Suprapubic skin (tissue), 4 donors: ENCODE results near the gene BTN2A1. TPM values are rescaled to one million over a fixed set of nuclear protein-coding genes. Genes with fewer than 3 reads are reported as not detected.
A peak's percentile ranks its signal among the peaks of the same experiment; 100 is the strongest.

Experiments used
- DNase-seq, 2 donors: peaks; one replicate each; pipeline ENCODE4 v3.0.0-alpha.2; 2019; ENCODE audit warnings: low spot score in 2 of 2
- H3K27ac ChIP-seq: fragments of 200-600 bp; sonication (generic); one replicate; pipeline ENCODE4 v1.5.1; 2019
- H3K27me3 ChIP-seq: fragments of 200-600 bp; sonication (generic); one replicate; pipeline ENCODE4 v1.5.1; 2019
- H3K36me3 ChIP-seq: fragments of 200-600 bp; sonication (generic); one replicate; pipeline ENCODE4 v1.5.1; 2019
- H3K4me1 ChIP-seq: fragments of 200-600 bp; sonication (generic); one replicate; pipeline ENCODE4 v1.5.1; 2019
- H3K4me3 ChIP-seq: fragments of 200-600 bp; sonication (generic); one replicate; pipeline ENCODE4 v1.5.1; 2019; ENCODE audit warnings: mild to moderate bottlenecking
- H3K9me3 ChIP-seq: fragments of 200-600 bp; sonication (generic); one replicate; pipeline ENCODE4 v1.5.1; 2019
- CTCF ChIP-seq, 2 donors: fragments of 200-600 bp in 1 of 2; fragments of 450-650 bp in 1 of 2; sonication (generic) in 1 of 2; IDR thresholded peaks; one replicate each; pipeline ENCODE4 v1.5.1; 2016 to 2019; ENCODE audit warnings: antibody characterized with exemption in 2 of 2, mild to moderate bottlenecking in 1 of 2, moderate library complexity in 1 of 2
- EP300 ChIP-seq: sonication (generic); formaldehyde crosslinking; IDR thresholded peaks from one replicate; pipeline ENCODE4 v1.6.1; 2017; ENCODE audit warnings: antibody characterized with exemption
- POLR2A ChIP-seq, 2 donors: fragments of 450-650 bp; IDR thresholded peaks; one replicate each; pipeline ENCODE4 v1.6.1; 2017; ENCODE audit warnings: antibody characterized with exemption in 2 of 2, mild to moderate bottlenecking in 2 of 2, moderate library complexity in 2 of 2
- POLR2AphosphoS5 ChIP-seq, 3 donors: sonication (generic); formaldehyde crosslinking; IDR thresholded peaks; one replicate each; pipeline ENCODE4 v1.6.1; 2017; ENCODE audit warnings: antibody characterized with exemption in 3 of 3
- WGBS: methylation state at CpG from one replicate; pipeline ENCODE4 v1.1.5; 2018; 5-methylcytosine and 5-hydroxymethylcytosine counted together
- total RNA-seq, 4 donors: library from RNA; depleted of rRNA; stranded (reverse); fragments of >200 nt; gene quantifications; one replicate each; pipeline ENCODE4 v1.1.0, GENCODE V29; 2016

BTN2A1 gene
- total RNA-seq, 4 donors from 2014 or later: 9.1 to 31.9 (median 12.9) TPM

- H3K27me3 ChIP-seq: no peaks in the 10 kb centered on the region
- 63% methylated on average over 1 of the region's 1 CpG for WGBS
- no peaks in the 10 kb centered on the region for H3K36me3 ChIP-seq
- no peak for TF ChIP-seq POLR2AphosphoS5 (IDR thresholded peaks at IDR 0.05)
- TF ChIP-seq POLR2A (IDR thresholded peaks at IDR 0.05): no peak
- TF ChIP-seq CTCF (IDR thresholded peaks at IDR 0.05): no peak
- H3K4me3 ChIP-seq: no peak overlapping the region
- DNase-seq: no peak
- no peaks in the 10 kb centered on the region for H3K9me3 ChIP-seq
- H3K27ac ChIP-seq: no peak overlapping the region
- peaks cover 29% of the 10 kb centered on the region for H3K4me1 ChIP-seq
These were observed 20.2 kb upstream of the BTN2A1 start for GRCh38 chr6:26437550-26437949.

- WGBS: 73% methylated on average over 1 of the region's 1 CpG
These were observed 19.8 kb upstream of the BTN2A1 start for GRCh38 chr6:26438000-26438399.

GRCh38 chr6:26439151-26440125 lies 18.3 kb upstream of the BTN2A1 start:
- no peaks in the 10 kb centered on the region for H3K27me3 ChIP-seq
- 36% methylated on average over 7 of the region's 7 CpGs for WGBS
- no peak for TF ChIP-seq CTCF (IDR thresholded peaks at IDR 0.05)
- no peak for TF ChIP-seq POLR2A (IDR thresholded peaks at IDR 0.05)
- TF ChIP-seq POLR2AphosphoS5 (IDR thresholded peaks at IDR 0.05): no peak
- TF ChIP-seq EP300: no peak

More at GRCh38 chr6:26438000-26438399, 19.8 kb upstream of the BTN2A1 start:
- H3K36me3 ChIP-seq: no peaks in the 10 kb centered on the region
- H3K4me3 ChIP-seq: no peak overlapping the region
- no peak for TF ChIP-seq POLR2AphosphoS5 (IDR thresholded peaks at IDR 0.05)
- no peak for TF ChIP-seq CTCF (IDR thresholded peaks at IDR 0.05)
- TF ChIP-seq POLR2A (IDR thresholded peaks at IDR 0.05): no peak
- TF ChIP-seq EP300: no peak
- peaks cover 29% of the 10 kb centered on the region for H3K4me1 ChIP-seq
- no peak for DNase-seq
- H3K27me3 ChIP-seq: no peaks in the 10 kb centered on the region
- no peak overlapping the region for H3K27ac ChIP-seq
- no peaks in the 10 kb centered on the region for H3K9me3 ChIP-seq

GRCh38 chr6:26440977-26441358 lies 16.8 kb upstream of the BTN2A1 start:
- TF ChIP-seq EP300: no peak
- TF ChIP-seq CTCF (IDR thresholded peaks at IDR 0.05): no peak
- 20% methylated on average over 2 of the region's 2 CpGs for WGBS
- Histone ChIP-seq H3K9me3 (no peaks in the 10 kb centered on the region), H3K36me3 (peaks cover 8% of the 10 kb centered on the region), H3K4me3 (peak overlapping the region; percentile 52), H3K4me1 (peaks cover 29% of the 10 kb centered on the region), H3K27me3 (no peaks in the 10 kb centered on the region), H3K27ac (peak overlapping the region; percentile 83)
- no peak for DNase-seq

More at GRCh38 chr6:26439151-26440125, 18.3 kb upstream of the BTN2A1 start:
- peak overlapping the region; percentile 52 for H3K4me3 ChIP-seq
- H3K9me3 ChIP-seq: no peaks in the 10 kb centered on the region
- H3K4me1 ChIP-seq: peaks cover 29% of the 10 kb centered on the region
- no peak for DNase-seq
- H3K36me3 ChIP-seq: no peaks in the 10 kb centered on the region
- H3K27ac ChIP-seq: peak overlapping the region; percentile 83

- H3K9me3 ChIP-seq: no peaks in the 10 kb centered on the region
- peaks cover 29% of the 10 kb centered on the region for H3K4me1 ChIP-seq
- TF ChIP-seq CTCF (IDR thresholded peaks at IDR 0.05) (no peak), POLR2AphosphoS5 (IDR thresholded peaks at IDR 0.05) (no peak), EP300 (no peak), POLR2A (IDR thresholded peaks at IDR 0.05) (no peak)
- WGBS: 72% methylated on average over 5 of the region's 5 CpGs
- DNase-seq: no peak
- H3K4me3 ChIP-seq: peak overlapping the region; percentile 52
- peaks cover 8% of the 10 kb centered on the region for H3K36me3 ChIP-seq
- no peaks in the 10 kb centered on the region for H3K27me3 ChIP-seq
- no peak overlapping the region for H3K27ac ChIP-seq
These were observed 15.8 kb upstream of the BTN2A1 start for GRCh38 chr6:26441977-26442376.
